Measurements from ENCODE around the gene MT1G.
A peak's percentile ranks its signal among the peaks of the same experiment; 100 is the strongest.
"Not testable (repeated sequence)": the region's sequence is repeated elsewhere in the genome, so short reads cannot be mapped to it uniquely, and the experiment has no call there.

The MT1G gene

GRCh38 chr16:56637814-56638750, 29.8 kb downstream of the MT1G start, which contains the start of gene MT1A:
Gene MT1A, plus strand, starts transcription at chr16:56638666. Its CDS starts 73 bp downstream, at chr16:56638739.
- no peak for DNase-seq (ENCODE audit: low read depth in 2 of 2)

- no peak for DNase-seq (ENCODE audit: low read depth in 2 of 2)
Observed at GRCh38 chr16:56636616-56637413, 31.1 kb downstream of the MT1G start.

- DNase-seq (ENCODE audit: low read depth in 2 of 2) = no peak
Observed at GRCh38 chr16:56635441-56635967, 32.4 kb downstream of the MT1G start.

GRCh38 chr16:56634715-56635440, 33.0 kb downstream of the MT1G start:
- DNase-seq (ENCODE audit: low read depth in 2 of 2) = no peak

DNA sequence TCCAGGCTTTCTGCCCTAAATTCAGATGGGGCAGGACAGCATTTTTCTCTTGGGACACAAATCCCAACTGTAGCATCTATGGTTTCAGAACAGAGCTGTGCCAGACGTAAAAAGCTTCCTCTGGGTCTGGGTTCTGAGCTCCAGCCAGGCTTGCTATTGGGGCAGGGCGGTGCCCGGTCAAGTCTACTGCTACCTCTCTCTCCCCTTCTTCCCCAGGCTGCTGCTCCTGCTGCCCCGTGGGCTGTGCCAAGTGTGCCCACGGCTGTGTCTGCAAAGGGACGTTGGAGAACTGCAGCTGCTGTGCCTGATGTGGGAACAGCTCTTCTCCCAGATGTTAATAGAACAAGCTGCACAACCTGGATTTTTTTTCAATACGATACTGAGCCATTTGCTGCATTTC, 34.3 kb downstream of the MT1G start:
- no peak for DNase-seq (ENCODE audit: low read depth in 2 of 2)

GRCh38 chr16:56632848-56633365, 35.0 kb downstream of the MT1G start:
- DNase-seq (ENCODE audit: low read depth in 2 of 2) = no peak

- no peak for DNase-seq (ENCODE audit: low read depth in 2 of 2)
Observed at GRCh38 chr16:56632156-56632847, 35.6 kb downstream of the MT1G start, which contains the start of gene MT1M. Gene MT1M, plus strand, starts transcription at chr16:56632659. Its CDS starts 73 bp downstream, at chr16:56632732.

- DNase-seq (ENCODE audit: low read depth in 2 of 2) = no peak
Observed at GRCh38 chr16:56631832-56632155, 36.1 kb downstream of the MT1G start.

DNA sequence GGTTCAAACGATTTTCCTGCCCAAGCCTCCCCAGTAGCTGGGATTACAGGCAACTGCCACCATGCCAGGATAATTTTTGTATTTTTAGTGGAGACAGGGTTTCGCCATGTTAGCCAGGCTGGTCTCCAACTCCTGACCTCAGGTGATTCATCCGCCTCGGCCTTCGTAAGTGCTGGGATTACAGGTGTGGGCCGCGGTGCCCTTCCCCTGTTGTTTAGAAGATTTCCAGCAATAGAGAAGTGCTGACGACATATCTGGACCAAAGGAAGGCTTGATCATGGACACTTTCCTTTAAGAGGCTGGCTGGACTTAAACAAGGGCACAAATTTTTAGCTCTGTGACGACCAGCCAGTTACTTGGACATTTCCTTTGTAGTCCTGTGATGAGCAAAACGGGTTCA, 36.7 kb downstream of the MT1G start:
- no peak for DNase-seq (ENCODE audit: low read depth in 2 of 2)

GRCh38 chr16:56630134-56630533, 37.7 kb downstream of the MT1G start:
- DNase-seq (ENCODE audit: low read depth in 2 of 2) = no peak

DNA sequence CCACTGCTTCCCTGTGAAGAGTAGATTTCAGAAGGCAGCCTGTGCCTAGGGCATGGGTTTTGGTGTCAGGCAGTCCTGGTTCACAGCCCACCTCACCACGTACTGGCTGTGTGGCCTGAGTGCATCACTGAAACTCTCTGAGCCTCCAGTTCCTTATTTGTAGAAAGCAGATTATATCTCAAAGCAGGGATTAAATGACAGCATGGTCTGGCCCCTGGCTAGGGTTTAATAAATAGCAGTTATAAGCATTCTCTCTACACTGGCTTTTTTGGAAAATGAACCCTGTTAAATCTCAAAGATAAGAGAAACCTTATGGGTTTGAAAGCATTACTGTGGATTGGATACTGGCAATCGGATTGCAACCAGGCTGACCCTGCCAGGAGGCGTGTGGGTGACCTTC, 38.3 kb downstream of the MT1G start:
- no peak for DNase-seq (ENCODE audit: low read depth in 2 of 2)

DNA sequence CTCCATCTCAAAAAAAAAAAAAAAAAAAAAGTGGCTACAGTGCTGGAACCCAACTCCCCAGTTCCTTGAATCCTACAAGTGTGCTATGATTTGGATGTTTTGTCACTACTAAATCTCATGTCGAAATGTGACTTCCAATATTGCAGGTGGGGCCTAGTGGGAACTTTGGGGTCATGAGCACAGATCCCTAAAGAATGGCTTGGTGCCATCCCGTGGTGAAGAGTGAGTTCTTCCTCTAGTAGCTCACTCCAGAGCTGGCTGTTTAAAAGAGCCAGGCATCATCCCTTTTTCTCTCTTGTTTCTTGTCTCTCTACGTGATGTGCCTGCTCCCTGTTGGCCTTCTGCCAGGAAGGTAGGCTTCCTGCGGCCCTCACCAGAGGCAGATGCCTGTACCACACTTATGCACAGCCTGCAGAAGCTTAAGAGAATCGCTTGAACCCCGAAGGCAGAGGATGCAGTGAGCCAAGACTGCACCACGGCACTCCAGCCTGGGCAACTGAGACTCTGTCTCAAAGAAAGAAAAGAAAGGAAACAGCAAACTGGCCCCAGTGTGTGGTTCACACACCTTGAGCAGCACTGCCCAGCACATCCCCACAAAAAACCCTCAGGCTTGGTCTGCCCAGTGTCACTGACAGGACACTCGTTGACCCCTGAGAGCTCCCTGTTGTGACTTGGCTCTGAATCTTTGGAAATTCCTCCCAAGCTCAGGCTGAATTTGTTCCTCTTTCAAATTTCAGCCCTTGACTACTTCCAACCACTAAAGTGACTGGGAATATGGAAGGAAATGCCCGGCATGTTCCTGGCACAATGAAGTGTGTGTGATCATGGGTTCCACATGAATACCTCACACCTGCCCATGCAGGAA, 39.1 kb downstream of the MT1G start:
- no peak for DNase-seq (ENCODE audit: low read depth in 2 of 2)

GRCh38 chr16:56626685-56627084, 41.2 kb downstream of the MT1G start:
- no peak for DNase-seq (ENCODE audit: low read depth in 2 of 2)

DNA sequence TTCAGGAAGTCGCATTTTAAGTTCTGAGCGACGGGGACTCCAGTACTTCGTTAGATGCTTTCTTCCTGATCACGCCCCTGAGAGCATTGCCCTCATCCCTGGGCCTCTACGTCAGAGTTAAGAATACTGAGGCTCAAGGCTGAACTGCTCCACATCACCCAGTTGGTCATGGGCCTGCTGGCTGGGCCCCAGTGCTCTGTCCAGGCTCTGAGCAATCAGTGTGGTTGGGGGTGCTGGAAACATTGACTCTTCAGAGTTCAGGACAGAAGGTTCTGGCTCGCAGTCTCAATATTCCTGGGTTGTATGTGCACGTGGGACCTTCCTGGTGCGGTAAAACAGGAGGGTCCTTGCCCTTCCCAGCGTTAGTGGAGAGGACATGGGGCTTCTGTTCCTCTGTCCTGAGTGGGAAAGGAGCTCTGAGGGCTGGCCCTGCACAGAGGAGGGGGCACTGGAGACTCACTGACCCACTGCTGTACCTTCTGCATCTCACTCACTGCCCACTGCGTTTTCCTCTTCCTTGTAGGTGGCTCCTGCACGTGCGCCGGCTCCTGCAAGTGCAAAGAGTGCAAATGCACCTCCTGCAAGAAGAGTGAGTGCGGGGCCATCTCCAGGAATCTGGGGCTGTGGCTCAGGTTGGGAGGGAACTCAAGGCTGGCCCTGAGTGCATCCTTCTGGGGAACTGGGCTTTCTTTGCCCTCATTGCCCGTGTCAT, 41.8 kb downstream of the MT1G start:
- no peak for DNase-seq (ENCODE audit: low read depth in 2 of 2)

DNA sequence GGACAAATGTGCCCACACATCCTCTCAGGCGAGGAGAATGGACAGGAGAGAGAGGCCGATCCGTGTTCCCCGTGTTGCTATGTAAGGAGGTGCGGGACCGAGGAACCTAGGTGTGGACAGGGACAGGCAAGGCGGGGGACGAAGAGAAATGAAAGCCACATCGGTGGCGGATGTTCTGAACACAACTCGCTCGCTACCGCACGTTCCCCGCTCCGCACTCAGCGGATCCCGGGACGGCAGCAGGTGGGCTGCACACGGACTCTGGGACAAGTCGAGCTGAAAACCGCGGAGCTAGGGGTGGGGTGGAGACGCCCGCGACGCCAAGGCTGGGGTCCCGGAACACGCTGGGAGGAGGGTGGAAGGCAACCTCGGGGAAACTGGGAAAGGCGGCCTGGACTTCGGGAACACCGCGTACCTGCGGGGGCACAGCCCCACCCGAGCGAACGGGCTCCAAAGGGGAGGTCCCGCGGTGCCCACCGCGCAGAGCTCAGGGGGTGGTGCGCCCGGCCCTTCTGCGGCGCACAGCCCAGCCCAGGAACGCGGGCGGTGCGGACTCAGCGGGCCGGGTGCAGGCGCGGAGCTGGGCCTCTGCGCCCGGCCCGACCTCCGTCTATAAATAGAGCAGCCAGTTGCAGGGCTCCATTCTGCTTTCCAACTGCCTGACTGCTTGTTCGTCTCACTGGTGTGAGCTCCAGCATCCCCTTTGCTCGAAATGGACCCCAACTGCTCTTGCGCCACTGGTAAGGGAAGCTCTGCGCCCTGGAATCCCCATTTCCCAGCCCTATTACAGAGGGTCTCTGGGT, 42.5 kb downstream of the MT1G start, which contains the start of gene MT1E:
TSS of gene MT1E (plus strand) at position 642 of the 803 bp plus-strand sequence. CDS start at position 713, 71 bp downstream.
- DNase-seq (ENCODE audit: low read depth in 2 of 2) = peak in 1 of 2 donors; percentile 58

GRCh38 chr16:56623637-56624036, 44.2 kb downstream of the MT1G start:
- DNase-seq (ENCODE audit: low read depth in 2 of 2) = no peak

DNA sequence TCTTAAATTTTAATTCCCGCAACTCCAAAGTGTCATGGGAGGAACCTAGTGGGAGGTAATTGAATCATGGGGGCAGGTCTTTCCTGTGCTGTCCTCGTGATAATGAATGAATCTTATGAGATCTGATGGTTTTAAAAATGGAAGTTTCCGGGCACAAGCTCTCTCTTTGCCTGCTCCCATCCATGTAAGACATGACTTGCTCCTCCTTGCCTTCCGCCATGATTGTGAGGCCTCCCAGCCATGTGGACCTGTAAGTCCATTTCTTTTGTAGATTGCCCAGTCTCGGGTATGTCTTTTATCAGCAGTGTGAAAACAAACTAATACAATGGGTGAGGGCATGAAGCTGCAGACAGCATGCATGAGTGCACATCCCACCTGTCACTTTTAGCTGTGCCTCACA, 44.7 kb downstream of the MT1G start:
- not testable (repeated sequence) for DNase-seq (ENCODE audit: low read depth in 2 of 2)
